WTC11 (cell line): ENCODE measurements around the gene HMGCS2. TPM values are rescaled to one million over a fixed set of nuclear protein-coding genes. Genes with fewer than 3 reads are reported as not detected.

Source experiments
- ATAC-seq: fragments of 200-7000 bp; cut with Tn5 transposase; 2 replicates; pipeline ENCODE4 v1.10.0; 2021; ENCODE audit warnings: mild to moderate bottlenecking, moderate library complexity
- CTCF ChIA-PET: fragments of 300-600 bp; sonication (Branson Sonifier 250); formaldehyde crosslinking; loops from one replicate; lab custom pipeline; 2021; ENCODE audit warnings: antibody characterized with exemption; lab: Charles Lee
- POLR2A ChIA-PET: fragments of 350-600 bp; sonication (Branson Sonifier 250); formaldehyde crosslinking; loops from one replicate; lab custom pipeline; 2021; ENCODE audit warnings: antibody characterized with exemption; lab: Charles Lee
- DNase-seq: peaks from one replicate; pipeline ENCODE4 v3.0.0; 2021; ENCODE audit warnings: low spot score
- H3K27ac Mint-ChIP-seq: 2 replicates; pipeline ENCODE4 v1.8.0; 2021; ENCODE audit warnings: mixed read lengths
- H3K27me3 Mint-ChIP-seq: 2 replicates; pipeline ENCODE4 v1.8.0; 2021; ENCODE audit warnings: low read depth, mild to moderate bottlenecking, moderate library complexity, mixed read lengths
- H3K36me3 Mint-ChIP-seq: 2 replicates; pipeline ENCODE4 v1.8.0; 2021; ENCODE audit warnings: mixed read lengths
- H3K4me1 Mint-ChIP-seq: 2 replicates; pipeline ENCODE4 v1.8.0; 2022; ENCODE audit warnings: mixed read lengths
- H3K4me3 Mint-ChIP-seq: 2 replicates; pipeline ENCODE4 v1.8.0; 2021; ENCODE audit warnings: mild to moderate bottlenecking, moderate library complexity, mixed read lengths
- H3K9me3 Mint-ChIP-seq: 2 replicates; pipeline ENCODE4 v1.8.0; 2021; ENCODE audit warnings: mixed read lengths
- ARID4B ChIP-seq: sonication (generic); formaldehyde crosslinking; IDR thresholded peaks from 2 replicates; pipeline ENCODE4 v1.8.0; 2023; ENCODE audit warnings: missing genetic modification reagents, mild to moderate bottlenecking, borderline replicate concordance
- ATF1 ChIP-seq: sonication (generic); formaldehyde crosslinking; IDR thresholded peaks from 2 replicates; pipeline ENCODE4 v1.8.1; 2023; ENCODE audit warnings: mild to moderate bottlenecking, moderate library complexity, missing genetic modification reagents
- ATF3 ChIP-seq: sonication (generic); formaldehyde crosslinking; conservative IDR thresholded peaks from 2 replicates; pipeline ENCODE4 v1.8.1; 2022; ENCODE audit warnings: mild to moderate bottlenecking, missing genetic modification reagents
- ERG ChIP-seq: fragments of 250-450 bp; sonication (Bioruptor Pico); IDR thresholded peaks from 2 replicates; pipeline ENCODE4 v1.8.0; 2021; ENCODE audit warnings: mild to moderate bottlenecking
- FOXP4 ChIP-seq: sonication (generic); formaldehyde crosslinking; IDR thresholded peaks from 2 replicates; pipeline ENCODE4 v1.8.0; 2022; ENCODE audit warnings: mild to moderate bottlenecking, missing genetic modification reagents
- KAT7 ChIP-seq: sonication (generic); formaldehyde crosslinking; IDR thresholded peaks from 2 replicates; pipeline ENCODE4 v1.8.1; 2023; ENCODE audit warnings: missing genetic modification reagents, mild to moderate bottlenecking, borderline replicate concordance
- SOX15 ChIP-seq: fragments of 250-450 bp; sonication (Bioruptor Pico); IDR thresholded peaks from 2 replicates; pipeline ENCODE4 v1.9.0; 2021; ENCODE audit warnings: mild to moderate bottlenecking
- TEAD4 ChIP-seq: sonication (generic); formaldehyde crosslinking; IDR thresholded peaks from 2 replicates; pipeline ENCODE4 v1.8.0; 2022; ENCODE audit warnings: mild to moderate bottlenecking, missing genetic modification reagents
- ZNF423 ChIP-seq: fragments of 250-450 bp; sonication (Bioruptor Pico); IDR thresholded peaks from 2 replicates; pipeline ENCODE4 v2.1.2; 2022; ENCODE audit warnings: mild to moderate bottlenecking, moderate library complexity
- total RNA-seq: library from RNA; stranded (reverse); gene quantifications from 3 replicates; pipeline ENCODE4 v1.2.3, GENCODE V29; 2021
- TF ChIP-seq, protein P1 (sequence below): sonication (generic); formaldehyde crosslinking; IDR thresholded peaks from 2 replicates; pipeline ENCODE4 v1.8.0; 2023; ENCODE audit warnings: mild to moderate bottlenecking, missing genetic modification reagents
- TF ChIP-seq, protein P2 (sequence below): sonication (generic); formaldehyde crosslinking; IDR thresholded peaks from 2 replicates; pipeline ENCODE4 v1.8.0; 2022; ENCODE audit warnings: mild to moderate bottlenecking, missing genetic modification reagents

The HMGCS2 gene
- total RNA-seq, 1 experiment from 2014 or later = 0.24 TPM

GRCh38 chr1:119713039-119713748 is 55.5 kb downstream of the HMGCS2 start:
- no peak for TF ChIP-seq ATF3
- TF ChIP-seq, protein P1, sequence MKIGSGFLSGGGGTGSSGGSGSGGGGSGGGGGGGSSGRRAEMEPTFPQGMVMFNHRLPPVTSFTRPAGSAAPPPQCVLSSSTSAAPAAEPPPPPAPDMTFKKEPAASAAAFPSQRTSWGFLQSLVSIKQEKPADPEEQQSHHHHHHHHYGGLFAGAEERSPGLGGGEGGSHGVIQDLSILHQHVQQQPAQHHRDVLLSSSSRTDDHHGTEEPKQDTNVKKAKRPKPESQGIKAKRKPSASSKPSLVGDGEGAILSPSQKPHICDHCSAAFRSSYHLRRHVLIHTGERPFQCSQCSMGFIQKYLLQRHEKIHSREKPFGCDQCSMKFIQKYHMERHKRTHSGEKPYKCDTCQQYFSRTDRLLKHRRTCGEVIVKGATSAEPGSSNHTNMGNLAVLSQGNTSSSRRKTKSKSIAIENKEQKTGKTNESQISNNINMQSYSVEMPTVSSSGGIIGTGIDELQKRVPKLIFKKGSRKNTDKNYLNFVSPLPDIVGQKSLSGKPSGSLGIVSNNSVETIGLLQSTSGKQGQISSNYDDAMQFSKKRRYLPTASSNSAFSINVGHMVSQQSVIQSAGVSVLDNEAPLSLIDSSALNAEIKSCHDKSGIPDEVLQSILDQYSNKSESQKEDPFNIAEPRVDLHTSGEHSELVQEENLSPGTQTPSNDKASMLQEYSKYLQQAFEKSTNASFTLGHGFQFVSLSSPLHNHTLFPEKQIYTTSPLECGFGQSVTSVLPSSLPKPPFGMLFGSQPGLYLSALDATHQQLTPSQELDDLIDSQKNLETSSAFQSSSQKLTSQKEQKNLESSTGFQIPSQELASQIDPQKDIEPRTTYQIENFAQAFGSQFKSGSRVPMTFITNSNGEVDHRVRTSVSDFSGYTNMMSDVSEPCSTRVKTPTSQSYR = no peak
- TF ChIP-seq, protein P2, sequence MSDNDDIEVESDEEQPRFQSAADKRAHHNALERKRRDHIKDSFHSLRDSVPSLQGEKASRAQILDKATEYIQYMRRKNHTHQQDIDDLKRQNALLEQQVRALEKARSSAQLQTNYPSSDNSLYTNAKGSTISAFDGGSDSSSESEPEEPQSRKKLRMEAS (CRISPR knock-in tag) = 0 out of 2 replicates have a peak, but pooled peaks have one; percentile 14
- no peak for TF ChIP-seq FOXP4 (CRISPR knock-in tag)
- 0 out of 2 replicates have a peak, but pooled peaks have one; percentile 8 for TF ChIP-seq ERG (CRISPR knock-in tag)
- no peak for TF ChIP-seq ZNF423
- TF ChIP-seq SOX15 (CRISPR knock-in tag) = no peak
- 0 out of 2 replicates have a peak, but pooled peaks have one; percentile 6 for TF ChIP-seq TEAD4
- TF ChIP-seq KAT7 (CRISPR knock-in tag) = no peak
- no peak for TF ChIP-seq ATF1 (CRISPR knock-in tag)
- no peak for TF ChIP-seq ARID4B (CRISPR knock-in tag)
- peak overlapping the region; percentile 98 for H3K27ac Mint-ChIP-seq
- H3K27me3 Mint-ChIP-seq = no peaks in the 10 kb centered on the region; the same call in 1 of the 2 replicates
- ChIA-PET CTCF (interaction anchor here (1.5 to 4.7 kb wide), 4 partner anchors 29 to 102 kb away, joined by 5 to 39 read pairs (median 18); partner anchors contain the start of gene ZNF697), POLR2A (interaction anchor here (0.5 to 3.3 kb wide), 8 partner anchors 24 to 66 kb away, joined by 3 to 22 read pairs (median 6); partner anchors contain the start of gene ZNF697)
- no peaks in the 10 kb centered on the region for H3K9me3 Mint-ChIP-seq
- peak overlapping the region; percentile 85 for H3K4me3 Mint-ChIP-seq
- DNase-seq (no peak), ATAC-seq (peak; percentile 9)
- H3K4me1 Mint-ChIP-seq = peaks cover 54% of the 10 kb centered on the region
- peaks cover 5% of the 10 kb centered on the region for H3K36me3 Mint-ChIP-seq
